HG03469 (cell line): Measurements from ENCODE around the gene LMNA.
"Not testable (repeated sequence)": the region's sequence is repeated elsewhere in the genome, so short reads cannot be mapped to it uniquely, and the experiment has no call there.

ENCODE experiments used
- ATAC-seq: cut with Tn5 transposase; IDR thresholded peaks from one replicate; pipeline ENCODE4 v1.9.1; 2021; ENCODE audit warnings: mild to moderate bottlenecking, moderate library complexity, moderate number of reproducible peaks; ENCODE audit not compliant: unreplicated experiment

The LMNA gene

GRCh38 chr1:156104065-156104810 is 10.3 kb upstream of the LMNA start:
- no peak for ATAC-seq

GRCh38 chr1:156104861-156105832 is 9.4 kb upstream of the LMNA start:
- no peak for ATAC-seq

GRCh38 chr1:156106624-156107488 is 7.7 kb upstream of the LMNA start:
- no peak for ATAC-seq

- no peak for ATAC-seq
Observed at GRCh38 chr1:156108057-156108456, 6.5 kb upstream of the LMNA start.

- ATAC-seq = no peak
Observed at GRCh38 chr1:156108664-156109241, 5.8 kb upstream of the LMNA start.

- no peak for ATAC-seq
Observed at GRCh38 chr1:156110252-156110651, 4.3 kb upstream of the LMNA start.

- no peak for ATAC-seq
Observed at GRCh38 chr1:156111355-156111962, 3.1 kb upstream of the LMNA start.

GRCh38 chr1:156112276-156113137 is 2.0 kb upstream of the LMNA start:
- ATAC-seq = no peak

GRCh38 chr1:156113282-156113950 is 1.1 kb upstream of the LMNA start:
- ATAC-seq = no peak

- ATAC-seq = no peak
Observed at GRCh38 chr1:156114919-156115513, 505 bp downstream of the LMNA start.

- no peak for ATAC-seq
Observed at GRCh38 chr1:156115514-156116374, 1.2 kb downstream of the LMNA start.

GRCh38 chr1:156116731-156117130 is 2.2 kb downstream of the LMNA start:
- ATAC-seq = not testable (repeated sequence)

GRCh38 chr1:156117414-156118176 is 3.1 kb downstream of the LMNA start:
- ATAC-seq = no peak

- no peak for ATAC-seq
Observed at GRCh38 chr1:156118177-156118868, 3.8 kb downstream of the LMNA start.

- ATAC-seq = no peak
Observed at GRCh38 chr1:156119503-156120209, 5.1 kb downstream of the LMNA start.
